ENCODE data around the gene CD63.

CD63 gene

DNA sequence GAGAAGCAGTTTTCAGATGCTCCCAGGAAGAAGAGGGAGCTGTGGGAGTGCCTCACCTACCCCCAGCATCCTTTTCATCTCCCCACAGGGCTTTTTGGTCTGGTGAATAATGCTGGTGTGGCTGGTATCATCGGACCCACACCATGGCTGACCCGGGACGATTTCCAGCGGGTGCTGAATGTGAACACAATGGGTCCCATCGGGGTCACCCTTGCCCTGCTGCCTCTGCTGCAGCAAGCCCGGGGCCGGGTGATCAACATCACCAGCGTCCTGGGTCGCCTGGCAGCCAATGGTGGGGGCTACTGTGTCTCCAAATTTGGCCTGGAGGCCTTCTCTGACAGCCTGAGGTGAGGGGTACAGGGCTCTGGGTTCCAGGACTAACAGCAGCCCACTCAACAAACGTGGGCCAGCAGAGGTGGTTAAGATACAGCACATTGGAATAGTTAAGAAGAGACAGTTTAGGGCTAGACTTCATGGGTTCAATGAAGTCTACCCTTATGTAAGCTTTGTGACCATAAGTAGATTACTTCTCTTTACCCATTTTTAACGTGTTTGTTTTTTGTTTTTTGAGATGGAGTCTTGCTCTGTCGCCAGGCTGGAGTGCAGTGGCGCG, 7.1 kb downstream of the CD63 start:
- no peak for DNase-seq (ENCODE audit: low read depth, low spot score)

DNA sequence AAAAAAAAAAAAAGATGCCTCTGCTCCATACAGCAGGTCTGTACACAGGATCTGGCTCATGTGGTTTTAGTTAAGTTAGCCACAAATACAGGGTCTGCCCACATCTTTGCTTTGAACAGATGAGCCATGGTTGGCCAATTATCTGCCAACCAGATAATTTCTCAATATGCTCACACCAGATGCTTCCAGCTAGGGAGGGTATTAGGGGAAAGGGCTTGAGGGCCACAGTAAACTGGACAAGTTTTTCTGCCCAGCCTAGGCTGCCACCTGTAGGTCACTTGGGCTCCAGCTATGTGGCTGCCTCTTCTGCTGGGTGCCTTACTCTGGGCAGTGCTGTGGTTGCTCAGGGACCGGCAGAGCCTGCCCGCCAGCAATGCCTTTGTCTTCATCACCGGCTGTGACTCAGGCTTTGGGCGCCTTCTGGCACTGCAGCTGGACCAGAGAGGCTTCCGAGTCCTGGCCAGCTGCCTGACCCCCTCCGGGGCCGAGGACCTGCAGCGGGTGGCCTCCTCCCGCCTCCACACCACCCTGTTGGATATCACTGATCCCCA, 7.8 kb downstream of the CD63 start:
- DNase-seq (ENCODE audit: low read depth, low spot score) = peak; percentile 95

DNA sequence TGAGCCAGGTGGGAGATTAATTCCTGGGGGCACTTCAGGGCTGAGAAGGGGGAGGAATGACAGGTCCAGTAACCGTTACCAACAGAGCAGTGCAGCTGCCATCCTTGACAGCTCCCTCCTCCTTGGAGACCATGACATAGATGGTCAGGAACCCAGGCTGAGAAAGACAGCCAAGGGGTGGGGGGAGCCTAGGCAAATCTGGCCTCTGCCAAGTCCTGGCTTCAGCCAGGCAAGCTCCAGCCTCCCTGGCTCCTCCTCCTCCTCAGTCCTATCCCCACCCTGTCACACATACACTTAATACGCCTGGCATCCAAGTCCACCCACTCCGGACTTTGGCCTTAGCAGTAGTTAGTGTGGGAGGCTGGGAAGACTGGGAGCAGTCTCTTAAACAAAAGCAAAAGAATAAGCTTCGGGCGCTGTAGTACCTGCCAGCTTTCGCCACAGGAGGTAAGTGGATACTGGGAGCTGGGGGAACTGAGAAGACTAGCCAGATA, 8.7 kb downstream of the CD63 start, which contains the start of gene RDH5:
TSS of gene RDH5 (plus strand) at position 323 of the 494 bp plus-strand sequence. CDS start 792 bp downstream, outside the sequence.
- DNase-seq (ENCODE audit: low read depth, low spot score) = peak; percentile 79

DNA sequence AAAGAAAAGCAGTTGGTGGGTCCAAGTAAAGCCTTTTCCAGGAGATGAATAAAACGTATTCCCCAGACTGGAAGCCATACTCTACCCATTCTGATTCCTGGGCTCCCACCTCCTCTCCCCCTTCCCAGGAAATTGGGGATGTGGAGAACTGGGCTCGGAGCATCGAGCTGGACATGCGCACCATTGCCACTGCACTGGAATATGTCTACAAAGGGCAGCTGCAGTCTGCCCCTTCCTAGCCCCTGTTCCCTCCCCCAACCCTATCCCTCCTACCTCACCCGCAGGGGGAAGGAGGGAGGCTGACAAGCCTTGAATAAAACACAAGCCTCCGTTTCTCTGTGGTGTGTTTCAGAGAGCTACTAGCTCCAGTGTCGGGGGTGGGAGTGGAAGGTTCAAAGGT, 9.4 kb downstream of the CD63 start:
- no peak for DNase-seq (ENCODE audit: low read depth, low spot score)

DNA sequence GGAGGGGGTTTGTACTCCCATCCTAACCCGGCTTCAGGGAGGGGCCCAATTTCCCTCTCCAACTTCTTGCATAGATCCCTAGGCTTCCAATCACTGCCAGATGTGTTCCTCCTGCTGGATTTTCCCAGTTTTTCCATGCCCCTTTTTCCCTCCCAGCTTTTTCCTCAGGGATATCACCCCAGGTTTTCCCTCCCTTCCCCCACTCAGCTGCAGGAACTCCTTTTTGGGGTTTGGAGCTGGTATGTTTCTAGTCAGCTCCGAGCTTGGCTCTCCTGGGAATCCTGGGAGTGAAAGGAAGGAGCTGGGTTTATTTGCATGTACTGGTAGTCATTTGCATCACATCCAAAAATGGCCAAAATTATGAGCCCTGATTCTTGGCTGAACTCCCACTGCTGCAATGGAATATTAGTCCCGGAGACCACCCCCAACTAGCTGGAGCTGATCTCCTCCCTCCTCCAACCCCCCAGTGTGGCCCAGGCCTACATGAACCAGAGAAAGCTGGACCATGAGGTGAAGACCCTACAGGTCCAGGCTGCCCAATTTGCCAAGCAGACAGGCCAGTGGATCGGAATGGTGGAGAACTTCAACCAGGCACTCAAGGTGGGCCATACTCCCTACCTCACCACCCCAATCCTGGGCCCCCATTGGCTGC, 10.1 kb downstream of the CD63 start:
- DNase-seq (ENCODE audit: low read depth, low spot score) = no peak

DNA sequence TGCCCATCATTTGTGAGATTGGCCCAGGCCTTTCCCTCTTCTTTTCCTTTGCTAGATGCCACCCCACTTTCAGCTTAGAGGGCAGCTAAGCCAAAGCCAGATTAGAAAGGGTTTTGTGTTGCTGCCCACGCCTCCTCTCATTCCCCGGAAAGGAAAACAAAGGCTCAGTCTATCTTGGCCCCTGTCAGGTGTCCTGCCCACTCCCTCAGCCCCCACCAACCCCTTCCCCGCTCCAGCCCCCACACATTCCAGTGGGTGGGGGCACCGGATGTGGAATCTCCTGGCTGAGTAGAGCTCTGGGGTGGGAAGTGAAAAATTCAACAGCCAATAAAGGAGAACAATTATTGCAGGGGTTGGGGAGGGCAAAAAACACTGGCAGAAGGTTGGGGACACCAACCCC, 10.8 kb downstream of the CD63 start:
- peak; percentile 72 for DNase-seq (ENCODE audit: low read depth, low spot score)

DNA sequence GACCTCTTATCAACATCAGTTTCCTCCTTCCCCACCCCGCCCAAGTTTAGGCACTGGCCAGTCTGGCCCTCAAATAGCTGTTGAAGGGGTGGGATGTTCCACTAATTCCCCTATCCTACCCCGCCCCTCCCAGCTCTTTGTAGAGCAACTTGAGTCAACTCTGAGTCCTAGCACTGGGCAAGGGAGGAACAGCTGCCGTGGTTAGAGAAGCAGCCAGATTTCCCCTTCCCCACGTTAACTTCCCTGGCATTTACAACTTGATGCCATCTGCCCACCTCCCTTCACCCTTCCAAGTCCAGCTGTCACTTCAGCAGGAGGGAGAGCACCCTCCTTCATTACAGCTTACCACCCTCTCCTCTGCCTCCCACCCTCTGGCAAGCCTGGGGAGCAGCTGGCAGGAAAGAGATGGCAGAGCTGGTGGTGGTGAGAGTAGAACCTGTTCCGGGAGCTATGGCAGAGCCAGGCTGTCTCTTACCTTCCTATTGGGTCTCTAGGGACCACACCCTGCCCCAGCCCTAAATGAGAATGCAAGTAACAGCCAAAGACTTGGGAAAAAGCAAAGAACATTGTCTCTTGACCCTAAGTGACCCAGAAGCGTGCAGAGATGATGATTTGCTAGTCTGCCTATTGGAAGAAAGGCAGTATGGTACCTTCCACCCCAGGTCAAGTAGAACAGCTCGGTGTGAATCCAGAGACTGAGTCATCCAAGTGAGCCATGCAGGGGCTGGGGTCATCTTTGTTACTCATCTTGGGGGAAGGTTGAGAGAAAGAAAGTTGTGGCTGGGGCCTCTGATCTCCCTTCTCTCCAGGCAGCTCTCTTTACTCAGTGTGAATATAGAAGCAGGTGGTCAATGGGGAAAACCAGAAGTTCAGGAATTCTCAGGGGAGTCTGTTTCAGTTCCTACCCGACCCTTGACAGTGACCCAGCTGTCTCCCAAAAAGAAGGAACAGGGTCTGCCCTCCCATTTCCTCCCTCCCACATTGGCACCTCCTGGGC, 11.5 kb downstream of the CD63 start:
- peak; percentile 55 for DNase-seq (ENCODE audit: low read depth, low spot score)

DNA sequence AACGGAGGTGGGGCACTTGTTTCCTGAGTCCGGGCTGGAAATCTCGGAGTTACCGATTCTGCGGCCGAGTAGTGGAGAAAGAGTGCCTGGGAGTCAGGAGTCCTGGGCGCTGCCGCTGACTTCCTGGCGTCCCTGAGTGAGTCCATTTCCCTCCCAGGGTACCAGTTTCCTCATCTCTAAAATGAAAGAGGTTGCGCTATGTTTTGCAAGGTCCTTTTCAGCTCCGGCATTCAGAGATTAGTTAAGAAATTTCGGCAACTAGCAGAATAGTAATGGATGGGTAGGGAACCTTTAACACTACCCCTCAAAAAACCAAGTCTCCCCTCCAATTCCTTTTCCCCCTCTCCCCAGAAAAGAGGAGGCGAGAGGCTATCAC, 12.2 kb downstream of the CD63 start:
- no peak for DNase-seq (ENCODE audit: low read depth, low spot score)

DNA sequence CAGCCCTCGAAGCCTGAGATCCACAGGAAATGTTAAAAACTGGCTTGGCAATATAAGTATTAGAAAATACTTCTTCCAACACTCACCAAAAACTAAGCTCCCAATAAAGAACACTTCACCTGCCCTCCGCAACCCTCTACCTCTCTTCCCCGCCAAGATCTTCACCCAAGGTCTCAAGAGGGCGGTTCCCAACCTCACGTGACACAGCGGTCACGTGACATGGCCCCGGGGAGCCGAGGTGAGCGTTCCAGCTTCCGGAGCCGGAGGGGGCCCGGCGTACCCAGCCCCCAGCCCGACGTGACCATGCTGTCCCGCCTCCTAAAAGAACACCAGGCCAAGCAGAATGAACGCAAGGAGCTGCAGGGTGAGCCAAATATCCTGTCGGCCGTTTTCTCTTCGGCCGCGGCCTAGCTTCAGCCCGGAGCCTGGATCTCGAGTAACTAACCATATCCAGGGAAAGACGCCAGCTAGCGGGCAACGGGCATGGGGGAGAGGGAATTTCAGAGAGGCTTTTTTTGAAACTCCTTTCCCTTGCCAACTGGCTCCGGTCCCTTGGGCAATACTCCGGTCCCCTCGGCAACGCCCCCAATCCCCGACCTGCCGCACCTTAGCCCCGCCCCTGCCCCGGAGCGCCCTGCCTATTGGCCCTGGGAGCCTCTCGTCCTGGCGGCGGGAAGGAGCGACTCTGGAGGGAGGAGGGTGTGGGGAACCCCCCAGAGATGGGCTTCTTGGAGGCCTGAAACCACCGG, 12.8 kb downstream of the CD63 start, which contains the start of gene BLOC1S1:
TSS of gene BLOC1S1 (plus strand) at position 214 of the 749 bp plus-strand sequence. CDS start at position 220, 6 bp downstream.
- peak; percentile 98 for DNase-seq (ENCODE audit: low read depth, low spot score)

DNA sequence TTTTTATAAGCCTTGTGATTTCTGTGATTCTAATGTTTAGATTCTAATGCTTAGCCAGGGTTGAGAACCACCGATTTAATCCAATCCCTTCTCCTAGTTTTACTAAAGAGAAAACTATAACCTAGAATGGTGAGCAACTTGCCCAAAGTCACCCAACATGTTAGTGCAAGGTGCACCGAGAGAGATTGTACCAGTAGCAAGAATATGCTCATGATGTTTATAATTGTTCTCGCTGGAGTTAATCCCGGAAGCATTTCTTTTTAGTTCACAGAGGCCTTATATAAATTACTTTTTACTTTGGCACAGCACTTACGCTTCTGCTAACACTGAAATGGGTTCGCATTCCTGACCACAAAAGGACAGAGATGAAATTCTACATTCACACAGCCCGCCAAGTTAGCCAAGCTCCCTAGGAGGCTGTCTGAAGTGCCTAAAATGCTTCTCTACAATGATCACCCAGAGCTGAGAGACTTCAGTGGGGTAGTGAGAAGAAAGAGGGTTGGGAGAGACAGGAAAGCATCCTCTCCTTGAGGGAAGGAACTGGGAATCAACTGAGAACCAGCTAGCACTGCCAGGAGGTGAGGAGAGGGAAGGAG, 13.5 kb downstream of the CD63 start:
- DNase-seq (ENCODE audit: low read depth, low spot score) = peak; percentile 40

DNA sequence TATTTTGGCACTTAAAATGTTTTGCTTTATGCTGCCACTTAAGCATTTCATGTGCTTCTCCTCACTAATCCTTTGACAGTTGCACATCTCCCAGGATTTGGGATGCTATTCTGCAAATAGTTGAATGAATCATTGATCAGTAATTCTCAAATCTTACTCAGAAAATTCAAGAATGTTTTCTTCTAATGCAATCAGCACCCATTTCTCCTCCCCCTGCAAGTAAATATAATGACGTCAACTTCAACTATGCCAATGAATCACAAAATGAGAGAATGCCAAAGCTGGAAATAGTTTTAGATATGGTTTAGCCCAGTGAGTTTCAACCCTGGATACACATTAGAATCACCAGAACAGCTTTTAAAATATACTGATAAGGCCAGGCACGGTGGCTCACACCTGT, 15.1 kb downstream of the CD63 start:
- DNase-seq (ENCODE audit: low read depth, low spot score) = peak; percentile 71

DNA sequence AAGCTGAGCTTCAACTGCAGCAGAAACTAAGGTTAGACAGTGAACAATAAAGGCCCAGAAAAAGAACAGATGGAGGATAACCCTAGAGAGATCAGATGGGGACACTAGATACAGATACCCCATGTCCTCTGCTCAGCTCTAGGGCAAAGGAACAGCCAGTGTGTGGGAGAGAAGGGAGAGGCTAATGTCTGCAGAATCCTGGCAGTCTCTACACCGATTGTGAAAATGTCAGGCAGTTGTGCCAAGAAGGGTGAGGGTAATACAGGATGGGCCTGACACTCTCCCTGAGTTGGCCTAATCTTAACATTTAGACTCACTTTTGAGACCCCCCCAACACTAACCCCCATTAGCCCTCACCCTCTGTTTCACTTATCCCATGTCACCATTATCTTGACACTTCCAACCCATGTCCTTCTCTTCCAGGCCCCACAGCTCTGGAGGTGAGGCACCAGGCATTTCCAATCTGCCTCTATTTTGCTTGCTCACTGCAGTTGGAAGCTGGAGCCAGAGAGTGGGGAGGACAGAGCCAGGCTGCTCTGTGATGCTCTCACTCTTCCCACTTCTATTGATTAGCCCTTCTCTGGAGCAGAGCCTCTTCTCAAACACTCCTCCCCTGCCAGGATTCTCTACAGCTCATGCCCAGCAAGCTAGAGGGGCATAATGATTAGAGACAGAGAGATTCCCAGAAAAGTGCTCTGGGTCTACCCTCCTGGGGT, 16.0 kb downstream of the CD63 start:
- DNase-seq (ENCODE audit: low read depth, low spot score) = no peak

DNA sequence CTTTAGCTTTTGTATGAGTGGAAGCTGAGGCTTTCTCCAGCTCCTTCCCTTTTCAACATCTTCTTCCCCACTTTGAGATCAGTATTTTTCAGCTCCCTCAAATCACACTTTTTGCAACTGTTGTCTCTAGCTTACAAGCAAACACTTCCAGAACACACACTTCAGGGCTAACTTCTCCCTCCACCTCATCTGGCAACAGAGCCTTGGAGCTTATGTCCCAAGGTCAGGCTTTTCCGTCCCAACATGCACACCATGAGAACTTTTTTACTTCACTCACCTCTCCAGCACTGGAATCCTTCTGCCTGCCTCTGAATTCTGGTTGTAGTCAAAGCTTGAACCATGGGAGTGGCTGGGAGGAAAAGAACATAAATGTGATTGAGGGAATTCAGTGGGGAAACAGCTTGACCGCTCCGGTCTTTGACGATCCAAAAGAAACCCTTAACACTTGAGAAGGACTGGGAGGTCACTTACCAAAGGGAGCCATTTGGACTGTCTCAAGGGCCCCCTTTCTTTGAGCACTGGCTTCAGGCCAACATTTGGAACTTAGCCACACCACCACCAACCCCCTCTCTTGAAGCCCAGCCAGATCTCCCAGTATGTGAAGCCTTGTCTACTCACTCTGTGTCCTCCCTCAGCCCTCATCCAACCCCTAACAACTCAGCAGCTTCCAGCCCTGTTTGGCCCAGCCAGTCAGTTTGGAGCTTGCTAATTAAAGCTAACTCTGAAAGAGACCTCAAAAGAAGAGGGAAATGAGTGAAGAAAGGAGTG, 16.8 kb downstream of the CD63 start:
- no peak for DNase-seq (ENCODE audit: low read depth, low spot score)

DNA sequence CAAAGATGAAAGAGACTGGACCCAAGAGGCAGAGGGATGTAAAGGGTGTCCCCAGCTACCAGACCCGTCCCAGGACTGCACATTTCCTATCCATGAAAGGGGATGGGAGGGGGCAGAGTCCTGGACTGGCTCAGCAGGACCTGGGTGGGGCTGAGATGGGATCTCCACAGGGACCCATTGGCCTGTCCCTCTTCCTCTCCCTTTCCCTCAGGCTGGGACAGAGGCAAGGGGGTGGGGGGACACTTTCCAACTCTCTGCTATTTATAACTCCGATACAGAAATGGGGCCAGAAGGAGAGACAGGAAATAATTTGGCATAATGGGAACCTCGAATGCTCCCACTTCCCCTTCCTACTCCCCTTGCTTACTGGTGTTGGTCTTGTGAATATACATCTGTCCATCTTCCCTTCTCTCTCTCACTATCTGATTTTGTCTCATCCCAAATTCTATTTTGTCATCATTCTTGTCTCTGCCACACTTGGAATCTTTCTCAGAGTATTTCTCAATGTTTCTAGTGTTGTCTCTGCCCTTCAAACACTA, 20.0 kb downstream of the CD63 start:
- no peak for DNase-seq (ENCODE audit: low read depth, low spot score)

DNA sequence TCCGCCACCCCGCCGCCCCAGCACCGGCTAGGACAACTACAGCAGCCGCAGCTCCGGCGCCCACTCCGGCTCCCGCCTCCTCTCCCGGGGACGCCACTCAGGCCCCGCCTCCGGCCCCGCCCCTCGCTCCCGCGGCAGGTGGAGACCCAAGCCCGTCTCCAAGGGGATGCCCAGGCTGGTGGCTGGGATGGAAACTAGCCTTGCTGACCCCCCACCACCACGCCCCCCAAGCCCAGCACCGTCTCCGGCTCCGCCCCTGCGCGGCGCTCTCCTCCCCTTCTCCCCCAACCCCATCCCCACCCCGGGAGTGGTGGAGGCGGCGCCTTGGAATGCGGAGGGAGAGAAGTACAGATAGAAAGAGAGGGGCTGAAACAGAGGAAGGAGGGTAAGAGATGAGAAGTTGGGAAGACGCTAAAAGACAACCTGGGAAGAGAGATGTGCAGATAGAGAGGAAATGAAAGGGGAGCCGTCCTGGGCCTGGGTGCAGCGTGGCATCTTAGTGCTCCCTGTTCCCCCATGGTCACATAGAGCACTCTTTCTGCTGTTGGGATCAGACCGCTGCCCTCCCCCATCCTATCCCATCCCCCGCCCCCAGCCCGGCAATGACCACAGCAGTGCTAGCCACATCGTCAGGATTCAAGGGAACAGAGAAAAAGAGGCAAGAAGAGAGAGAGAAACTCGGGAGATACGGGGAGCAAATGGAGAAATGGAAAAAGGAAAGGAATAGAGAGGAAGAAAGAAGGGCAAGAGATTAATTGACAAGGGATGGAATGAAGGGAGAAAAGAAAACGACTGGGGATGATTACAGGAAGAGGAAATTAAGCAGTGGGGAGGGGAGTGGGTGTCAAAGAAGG, 20.7 kb downstream of the CD63 start, which contains the start of gene ITGA7:
TSS of gene ITGA7 (minus strand) at position 64 of the 854 bp plus-strand sequence. CDS start 222 bp downstream, outside the sequence.
- DNase-seq (ENCODE audit: low read depth, low spot score) = peak; percentile 83

DNA sequence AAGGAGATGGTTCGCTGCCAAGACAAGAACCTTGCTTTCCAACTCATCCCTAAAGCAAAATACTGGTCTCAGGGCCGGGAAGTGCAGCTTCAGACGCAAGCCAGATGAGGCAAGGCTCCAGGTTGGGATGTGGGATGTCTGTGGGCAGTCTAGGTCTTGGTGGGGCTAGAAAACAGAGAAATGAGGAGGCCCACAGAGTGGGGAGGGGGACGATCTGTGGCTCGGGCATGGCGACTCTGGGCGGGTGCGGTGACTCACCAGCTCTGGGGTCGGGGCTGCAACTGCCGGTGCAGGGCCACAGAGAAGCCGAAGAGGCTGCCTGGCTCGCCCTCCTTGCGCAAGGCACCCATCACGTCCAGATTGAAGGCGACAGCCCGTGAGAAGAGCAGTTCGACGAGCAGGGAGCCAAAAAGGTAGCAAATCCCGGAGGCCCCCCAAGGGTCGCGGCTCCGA, 21.6 kb downstream of the CD63 start:
- DNase-seq (ENCODE audit: low read depth, low spot score) = peak; percentile 56

DNA sequence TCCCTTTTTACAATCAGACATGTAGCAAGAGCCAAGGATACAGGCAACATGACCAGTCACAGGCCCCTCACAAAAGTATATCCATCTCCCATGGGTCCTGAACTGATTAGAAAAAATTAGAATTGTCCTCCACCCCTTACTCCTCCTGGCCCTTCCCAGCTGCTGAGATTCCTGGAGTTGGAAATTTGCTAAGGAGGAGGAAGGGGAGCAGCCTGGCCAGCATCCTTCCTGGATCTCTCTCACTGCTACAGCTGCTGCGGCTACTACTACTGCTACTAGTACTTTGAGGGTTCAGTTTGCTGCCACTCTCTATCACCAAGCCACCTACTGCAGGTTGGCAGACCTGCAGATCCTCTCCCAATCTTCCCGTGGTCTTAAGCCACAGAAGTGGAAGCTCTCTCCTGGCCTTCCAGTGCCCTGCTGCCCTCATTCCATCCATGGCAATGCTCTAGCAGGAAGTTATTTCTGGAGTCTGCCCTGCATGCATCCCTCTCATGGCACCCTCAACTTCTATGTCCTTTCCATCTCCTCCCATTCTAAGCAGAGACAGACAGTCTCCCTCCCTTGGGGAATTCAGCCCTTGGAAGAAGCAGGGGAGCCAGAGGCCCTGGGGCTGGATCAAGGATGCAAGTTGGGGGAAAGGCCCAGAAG, 22.1 kb downstream of the CD63 start:
- DNase-seq (ENCODE audit: low read depth, low spot score) = no peak
